Hepatic stellate cell (primary cell): ENCODE measurements around the gene NIPAL3.

Source experiments
- DNase-seq: peaks from one replicate; pipeline ENCODE4 v3.0.0; 2011; ENCODE audit warnings: low spot score

The NIPAL3 gene

GRCh38 chr1:24390924-24391782 lies 24.4 kb upstream of the NIPAL3 start:
- DNase-seq, result peak; percentile 69

- DNase-seq, result no peak
Observed at GRCh38 chr1:24391882-24392603, 23.6 kb upstream of the NIPAL3 start.

GRCh38 chr1:24392604-24392946 lies 23.0 kb upstream of the NIPAL3 start:
- no peak for DNase-seq

- DNase-seq, result no peak
Observed at GRCh38 chr1:24392982-24393650, 22.5 kb upstream of the NIPAL3 start.

- DNase-seq, result peak; percentile 68
Observed at GRCh38 chr1:24393892-24394291, 21.7 kb upstream of the NIPAL3 start.

GRCh38 chr1:24400065-24400464 lies 15.5 kb upstream of the NIPAL3 start:
- DNase-seq, result no peak

GRCh38 chr1:24403806-24404205 lies 11.8 kb upstream of the NIPAL3 start:
- DNase-seq, result no peak

GRCh38 chr1:24406788-24407187 lies 8.8 kb upstream of the NIPAL3 start:
- DNase-seq, result no peak

- peak; percentile 64 for DNase-seq
Observed at GRCh38 chr1:24409535-24409934, 6.1 kb upstream of the NIPAL3 start.

- no peak for DNase-seq
Observed at GRCh38 chr1:24410750-24411149, 4.9 kb upstream of the NIPAL3 start.

GRCh38 chr1:24411963-24412362 lies 3.6 kb upstream of the NIPAL3 start:
- DNase-seq, result peak; percentile 50

GRCh38 chr1:24412408-24412807 lies 3.2 kb upstream of the NIPAL3 start:
- DNase-seq, result no peak

GRCh38 chr1:24413350-24414163 lies 2.0 kb upstream of the NIPAL3 start, which contains the start of gene STPG1:
Gene STPG1 (minus strand): TSS chr1:24413782. CDS start chr1:24401388, 12,394 bp downstream.
- peak; percentile 98 for DNase-seq

- no peak for DNase-seq
Observed at GRCh38 chr1:24414775-24415333, 748 bp upstream of the NIPAL3 start.

GRCh38 chr1:24415910-24416665 lies 486 bp downstream of the NIPAL3 start:
- DNase-seq, result no peak

- DNase-seq, result peak; percentile 85
Observed at GRCh38 chr1:24416666-24417391, 1.2 kb downstream of the NIPAL3 start.

- DNase-seq, result no peak
Observed at GRCh38 chr1:24417681-24418080, 2.1 kb downstream of the NIPAL3 start.

GRCh38 chr1:24418898-24419628 lies 3.5 kb downstream of the NIPAL3 start:
- no peak for DNase-seq

GRCh38 chr1:24420547-24420946 lies 4.9 kb downstream of the NIPAL3 start:
- no peak for DNase-seq
